ENCODE data around the gene WNT1. TPM values are rescaled to one million over a fixed set of nuclear protein-coding genes. Genes with fewer than 3 reads are reported as not detected.

WNT1 gene
- total and polyA plus RNA-seq, 12 donors: not detected

GRCh38 chr12:48946943-48947342 lies 31.2 kb upstream of the WNT1 start:
- H3K27me3 ChIP-seq: no peaks in the 10 kb centered on the region
- H3K36me3 ChIP-seq (replicated peaks in 1 of 2): no peaks in the 10 kb centered on the region
- intact Hi-C loops (cut with DNase I): no loop called here
- TF ChIP-seq POLR2A (IDR thresholded peaks at IDR 0.05): no peak
- no peak for TF ChIP-seq CTCF (IDR thresholded peaks at IDR 0.05)
- H3K27ac ChIP-seq: no peak overlapping the region
- H3K4me1 ChIP-seq (replicated peaks in 1 of 2): peaks cover 0 to 17% of the 10 kb centered on the region in 2 donors
- H3K9me3 ChIP-seq (replicated peaks in 1 of 3): no peaks in the 10 kb centered on the region
- WGBS, 4 donors: 76 to 82% (median 81%) methylated on average over 6 of the region's 6 CpGs
- H3K4me3 ChIP-seq: no peak overlapping the region
- no peak for DNase-seq

- H3K27me3 ChIP-seq: no peaks in the 10 kb centered on the region
- intact Hi-C loops (cut with DNase I): no loop called here
- H3K9me3 ChIP-seq (replicated peaks in 1 of 3): no peaks in the 10 kb centered on the region
- H3K27ac ChIP-seq: no peak overlapping the region
- no peak for DNase-seq
- H3K4me3 ChIP-seq: no peak overlapping the region
- H3K4me1 ChIP-seq (replicated peaks in 1 of 2): peaks cover 0 to 17% of the 10 kb centered on the region in 2 donors
- whole genome bisulfite sequencing, 4 donors: 79 to 89% (median 87%) methylated on average over 3 of the region's 3 CpGs
- no peak for TF ChIP-seq POLR2A (IDR thresholded peaks at IDR 0.05)
- no peak for TF ChIP-seq CTCF (IDR thresholded peaks at IDR 0.05)
- peaks cover 0 to 4% of the 10 kb centered on the region in 2 donors for H3K36me3 ChIP-seq (replicated peaks in 1 of 2)
Measured at GRCh38 chr12:48947727-48948126, 30.4 kb upstream of the WNT1 start.

GRCh38 chr12:48952691-48953090 lies 25.4 kb upstream of the WNT1 start:
- Histone ChIP-seq H3K4me3 (no peak overlapping the region), H3K36me3 (replicated peaks in 1 of 2) (peaks cover 0 to 9% of the 10 kb centered on the region in 2 donors), H3K9me3 (replicated peaks in 1 of 3) (no peaks in the 10 kb centered on the region), H3K27ac (no peak overlapping the region), H3K27me3 (no peaks in the 10 kb centered on the region), H3K4me1 (replicated peaks in 1 of 2) (peaks cover 14 to 25% of the 10 kb centered on the region in 2 donors)
- no peak for TF ChIP-seq CTCF (IDR thresholded peaks at IDR 0.05)
- TF ChIP-seq POLR2A (IDR thresholded peaks at IDR 0.05): no peak
- intact Hi-C loops (cut with DNase I): no loop called here
- WGBS, 4 donors: 90 to 95% (median 91%) methylated on average over 4 of the region's 4 CpGs
- DNase-seq: no peak

GRCh38 chr12:48954061-48954460 lies 24.1 kb upstream of the WNT1 start:
- peaks cover 0 to 9% of the 10 kb centered on the region in 2 donors for H3K36me3 ChIP-seq (replicated peaks in 1 of 2)
- H3K9me3 ChIP-seq (replicated peaks in 1 of 3): no peaks in the 10 kb centered on the region
- no peak overlapping the region for H3K4me3 ChIP-seq
- no peak for DNase-seq
- H3K4me1 ChIP-seq (replicated peaks in 1 of 2): peaks cover 14 to 29% of the 10 kb centered on the region in 2 donors
- WGBS, 4 donors: 88 to 99% (median 97%) methylated on average over 3 of the region's 3 CpGs
- H3K27me3 ChIP-seq: no peaks in the 10 kb centered on the region
- intact Hi-C loops (cut with DNase I): no loop called here
- H3K27ac ChIP-seq: no peak overlapping the region
- TF ChIP-seq CTCF (IDR thresholded peaks at IDR 0.05) (no peak), POLR2A (IDR thresholded peaks at IDR 0.05) (no peak)
